Measurements from ENCODE around the gene PARP6. TPM values are rescaled to one million over a fixed set of nuclear protein-coding genes. Genes with fewer than 3 reads are reported as not detected.

The PARP6 gene
- total and polyA plus RNA-seq, 9 of the 15 experiments (the other 6 are each of a cell fraction or from before 2014, with no cell fraction given), result 14.8 to 83.2 (median 28.3) TPM

- no peak for ATAC-seq
- H3K4me1 ChIP-seq (replicated peaks in 1 of 2; ENCODE audit: control insufficient read depth in 2 of 2, insufficient read depth in 2 of 2, low read length in 2 of 2), result peaks cover 0 to 3% of the 10 kb centered on the region in 2 experiments; a peak in 1 of 5 replicates
Measured at GRCh38 chr15:72205273-72205672, 67.1 kb downstream of the PARP6 start.

More at GRCh38 chr15:72205273-72205672, 67.1 kb downstream of the PARP6 start:
- Histone ChIP-seq H2AFZ (ENCODE audit: low read depth, low read length) (no peak overlapping the region), H3K27me3 (ENCODE audit: control insufficient read depth in 2 of 2, insufficient read depth in 2 of 2, low read length in 2 of 2) (no peaks in the 10 kb centered on the region), H3K27ac (ENCODE audit: extremely low read depth, low read depth, low read length) (no peak overlapping the region), H3K9me3 (replicated peaks; ENCODE audit: control insufficient read depth, insufficient read depth, low read depth, low read length) (no peaks in the 10 kb centered on the region), H3K4me2 (ENCODE audit: insufficient read depth, low read length) (no peak overlapping the region), H3K4me3 (no peak overlapping the region), H3K36me3 (ENCODE audit: control insufficient read depth, insufficient read depth, low read length) (peaks cover 98% of the 10 kb centered on the region), H3K9me1 (ENCODE audit: control insufficient read depth, insufficient read depth, low read length) (peaks cover 10% of the 10 kb centered on the region), H4K20me1 (replicated peaks; ENCODE audit: control insufficient read depth, insufficient read depth, low read length) (peaks cover 18% of the 10 kb centered on the region), H3K9ac (ENCODE audit: insufficient read depth in 1 of 2, low read depth in 2 of 2, low read length in 2 of 2) (no peak overlapping the region), H3K79me2 (ENCODE audit: control insufficient read depth, insufficient read depth, low read length) (no peaks in the 10 kb centered on the region; the same call in 2 of the 3 replicates)
- WGBS (ENCODE audit: insufficient coverage, low coverage, missing lambda C conversion rate), result 76% methylated on average over 2 of the region's 2 CpGs
- ChIA-PET CTCF (ENCODE audit: low intra/inter-chr PET ratio) (interaction anchor here (0.6 kb wide), 1 partner anchor 258 kb away, joined by 4 read pairs; no protein-coding TSS in a partner anchor), POLR2A (no interaction called here)
- no TSS peak for BruUV-seq (replicated peaks)
- DNase-seq (ENCODE audit: extremely low read depth in 1 of 4, low spot score in 3 of 4) (no peak), FAIRE-seq (no peak)
- intact Hi-C loops (cut with micrococcal nuclease), result no loop called here
- in situ Hi-C loops (cut with MboI), result no loop called here
- TF ChIP-seq RBM34 (IDR thresholded peaks at IDR 0.05; ENCODE audit: borderline replicate concordance, insufficient read depth, low read length) (no peak), RBM17 (IDR thresholded peaks at IDR 0.05; ENCODE audit: borderline replicate concordance, low read depth, low read length) (no peak), ELF1 (tag; IDR thresholded peaks at IDR 0.05) (no peak), TBL1XR1 (IDR thresholded peaks at IDR 0.05; ENCODE audit: low read length in 2 of 2) (no peak), ZBTB17 (CRISPR knock-in tag; IDR thresholded peaks at IDR 0.05) (no peak), RBM39 (optimal IDR thresholded peaks at IDR 0.05; ENCODE audit: low read depth, low read length) (no peak), ZFX (CRISPR knock-in tag; IDR thresholded peaks at IDR 0.05) (no peak), EP400 (IDR thresholded peaks at IDR 0.05) (no peak)
- TF ChIP-seq, protein P1, sequence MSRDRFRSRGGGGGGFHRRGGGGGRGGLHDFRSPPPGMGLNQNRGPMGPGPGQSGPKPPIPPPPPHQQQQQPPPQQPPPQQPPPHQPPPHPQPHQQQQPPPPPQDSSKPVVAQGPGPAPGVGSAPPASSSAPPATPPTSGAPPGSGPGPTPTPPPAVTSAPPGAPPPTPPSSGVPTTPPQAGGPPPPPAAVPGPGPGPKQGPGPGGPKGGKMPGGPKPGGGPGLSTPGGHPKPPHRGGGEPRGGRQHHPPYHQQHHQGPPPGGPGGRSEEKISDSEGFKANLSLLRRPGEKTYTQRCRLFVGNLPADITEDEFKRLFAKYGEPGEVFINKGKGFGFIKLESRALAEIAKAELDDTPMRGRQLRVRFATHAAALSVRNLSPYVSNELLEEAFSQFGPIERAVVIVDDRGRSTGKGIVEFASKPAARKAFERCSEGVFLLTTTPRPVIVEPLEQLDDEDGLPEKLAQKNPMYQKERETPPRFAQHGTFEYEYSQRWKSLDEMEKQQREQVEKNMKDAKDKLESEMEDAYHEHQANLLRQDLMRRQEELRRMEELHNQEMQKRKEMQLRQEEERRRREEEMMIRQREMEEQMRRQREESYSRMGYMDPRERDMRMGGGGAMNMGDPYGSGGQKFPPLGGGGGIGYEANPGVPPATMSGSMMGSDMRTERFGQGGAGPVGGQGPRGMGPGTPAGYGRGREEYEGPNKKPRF (IDR thresholded peaks at IDR 0.05; ENCODE audit: low read depth, low read length), result no peak
